HL-60/S4 (cell line): ENCODE results near the gene FAM76B.

Experiments used
- in situ Hi-C: fragments of 300-500 bp; cut with MboI; formaldehyde crosslinking; loops from 2 replicates; pipeline ENCODE4 v1.14.3; 2022; ENCODE audit warnings: low sequenced_read_pairs

The FAM76B gene

GRCh38 chr11:95793116-95793515, 3.5 kb upstream of the FAM76B start:
- in situ Hi-C loops, result no loop called here

GRCh38 chr11:95792700-95793099, 3.1 kb upstream of the FAM76B start:
- in situ Hi-C loops, result no loop called here

- in situ Hi-C loops, result no loop called here
These were observed 2.6 kb upstream of the FAM76B start for GRCh38 chr11:95792200-95792599.

- in situ Hi-C loops, result no loop called here
These were observed 2.1 kb upstream of the FAM76B start for GRCh38 chr11:95791709-95792033.

- in situ Hi-C loops, result no loop called here
These were observed 1.5 kb upstream of the FAM76B start for GRCh38 chr11:95790933-95791708.

GRCh38 chr11:95790123-95790932, 746 bp upstream of the FAM76B start, which contains the start of gene CEP57:
CEP57 (plus strand) TSS chr11:95790498; CDS start chr11:95790699, 201 bp downstream.
- in situ Hi-C loops, result no loop called here

- in situ Hi-C loops, result no loop called here
These were observed 569 bp downstream of the FAM76B start for GRCh38 chr11:95788921-95789505.

GRCh38 chr11:95780544-95780943, 9.0 kb downstream of the FAM76B start:
- in situ Hi-C loops, result no loop called here

- in situ Hi-C loops, result no loop called here
These were observed 10.9 kb downstream of the FAM76B start for GRCh38 chr11:95778699-95779098.

GRCh38 chr11:95776859-95777258, 12.7 kb downstream of the FAM76B start:
- in situ Hi-C loops, result no loop called here

GRCh38 chr11:95768521-95768920, 21.1 kb downstream of the FAM76B start:
- in situ Hi-C loops, result loop anchor here (10.0 kb wide), 1 partner anchor 614 kb away; no protein-coding TSS in a partner anchor

- in situ Hi-C loops, result loop anchor here (10.0 kb wide), 1 partner anchor 613 kb away; no protein-coding TSS in a partner anchor
These were observed 22.1 kb downstream of the FAM76B start for GRCh38 chr11:95767498-95767897.

GRCh38 chr11:95766701-95767100, 22.9 kb downstream of the FAM76B start:
- in situ Hi-C loops, result loop anchor here (10.0 kb wide), 1 partner anchor 612 kb away; no protein-coding TSS in a partner anchor

GRCh38 chr11:95764267-95764898, 25.2 kb downstream of the FAM76B start:
- in situ Hi-C loops, result loop anchor here (10.0 kb wide), 1 partner anchor 610 kb away; no protein-coding TSS in a partner anchor

GRCh38 chr11:95762534-95762933, 27.0 kb downstream of the FAM76B start:
- in situ Hi-C loops, result loop anchor here (10.0 kb wide), 1 partner anchor 608 kb away; no protein-coding TSS in a partner anchor

- in situ Hi-C loops, result loop anchor here (10.0 kb wide), 1 partner anchor 606 kb away; no protein-coding TSS in a partner anchor
These were observed 28.6 kb downstream of the FAM76B start for GRCh38 chr11:95760941-95761340.

- in situ Hi-C loops, result no loop called here
These were observed 38.1 kb downstream of the FAM76B start for GRCh38 chr11:95751515-95751914.

GRCh38 chr11:95750101-95750500, 39.5 kb downstream of the FAM76B start:
- in situ Hi-C loops, result no loop called here

- in situ Hi-C loops, result no loop called here
These were observed 50.3 kb downstream of the FAM76B start for GRCh38 chr11:95739108-95739938.

GRCh38 chr11:95736809-95737208, 52.8 kb downstream of the FAM76B start:
- in situ Hi-C loops, result no loop called here
